H9 (cell line): ENCODE results near the gene OAS2. TPM values are rescaled to one million over a fixed set of nuclear protein-coding genes. Genes with fewer than 3 reads are reported as not detected.

Source experiments
- DNase-seq: peaks from one replicate; pipeline ENCODE4 v3.0.0-alpha.2; 2017
- H2AFZ ChIP-seq: one replicate; pipeline ENCODE4 v1.6.1; 2013; ENCODE audit warnings: mild to moderate bottlenecking, low read length, control low read depth, moderate library complexity
- H2AK5ac ChIP-seq: 2 replicates; pipeline ENCODE4 v1.6.1; 2013; ENCODE audit warnings: low read length, control low read depth, mixed read lengths; ENCODE audit not compliant: insufficient read length
- H2BK120ac ChIP-seq: one replicate; pipeline ENCODE4 v1.6.1; 2013; ENCODE audit warnings: low read depth, mild to moderate bottlenecking, low read length, control low read depth, inconsistent platforms; ENCODE audit not compliant: poor library complexity, severe bottlenecking
- H2BK12ac ChIP-seq: 2 replicates; pipeline ENCODE4 v1.6.1; 2013; ENCODE audit warnings: low read length, control low read depth, mixed read lengths, low read depth; ENCODE audit not compliant: insufficient read length
- H2BK15ac ChIP-seq: 2 replicates; pipeline ENCODE4 v1.6.1; 2013; ENCODE audit warnings: low read depth, low read length, control low read depth
- H2BK20ac ChIP-seq: one replicate; pipeline ENCODE4 v1.6.1; 2013; ENCODE audit warnings: low read depth, mild to moderate bottlenecking, low read length, control low read depth, inconsistent platforms; ENCODE audit not compliant: poor library complexity, severe bottlenecking
- H2BK5ac ChIP-seq: 2 replicates; pipeline ENCODE4 v1.6.1; 2013; ENCODE audit warnings: low read length, control low read depth, mixed read lengths; ENCODE audit not compliant: insufficient read length
- H3K14ac ChIP-seq: 2 replicates; pipeline ENCODE4 v1.6.1; 2013; ENCODE audit warnings: low read length, control low read depth; ENCODE audit not compliant: insufficient read depth
- H3K18ac ChIP-seq: 2 replicates; pipeline ENCODE4 v1.6.1; 2013; ENCODE audit warnings: low read depth, mild to moderate bottlenecking, mixed read lengths, low read length, control low read depth; ENCODE audit not compliant: insufficient read length
- H3K23ac ChIP-seq: 2 replicates; pipeline ENCODE4 v1.6.1; 2013; ENCODE audit warnings: low read length, control low read depth, mixed read lengths, low read depth; ENCODE audit not compliant: insufficient read length
- H3K23me2 ChIP-seq: 2 replicates; pipeline ENCODE4 v1.6.1; 2013; ENCODE audit warnings: low read depth, mild to moderate bottlenecking, mixed read lengths, low read length, control low read depth; ENCODE audit not compliant: insufficient read length, poor library complexity, severe bottlenecking
- H3K27ac ChIP-seq: 2 replicates; pipeline ENCODE4 v1.5.1; 2013; ENCODE audit warnings: low read length, control low read depth, mixed read lengths, low read depth; ENCODE audit not compliant: insufficient read length
- H3K27me3 ChIP-seq: 2 replicates; pipeline ENCODE4 v1.6.1; 2013; ENCODE audit warnings: low read length, control low read depth, inconsistent platforms; ENCODE audit not compliant: insufficient read depth
- H3K4ac ChIP-seq: 2 replicates; pipeline ENCODE4 v1.6.1; 2013; ENCODE audit warnings: low read depth, mild to moderate bottlenecking, control low read depth, inconsistent platforms, low read length, moderate library complexity
- H3K4me1 ChIP-seq: 2 replicates; pipeline ENCODE4 v1.6.1; 2013; ENCODE audit warnings: low read length, control low read depth, inconsistent platforms; ENCODE audit not compliant: insufficient read depth
- H3K4me2 ChIP-seq: 2 replicates; pipeline ENCODE4 v1.6.1; 2013; ENCODE audit warnings: low read length, control low read depth, mixed read lengths; ENCODE audit not compliant: insufficient read length, insufficient read depth
- H3K56ac ChIP-seq: 2 replicates; pipeline ENCODE4 v1.6.1; 2013; ENCODE audit warnings: low read depth, mild to moderate bottlenecking, mixed read lengths, low read length, control low read depth; ENCODE audit not compliant: insufficient read length
- H3K79me1 ChIP-seq: 2 replicates; pipeline ENCODE4 v1.6.1; 2013; ENCODE audit warnings: low read depth, mild to moderate bottlenecking, moderate library complexity, low read length, control low read depth, inconsistent platforms; ENCODE audit not compliant: insufficient read depth, poor library complexity, severe bottlenecking
- H3K79me2 ChIP-seq: 2 replicates; pipeline ENCODE4 v1.6.1; 2013; ENCODE audit warnings: low read length, control low read depth, inconsistent platforms; ENCODE audit not compliant: insufficient read depth
- H3K9ac ChIP-seq: 2 replicates; pipeline ENCODE4 v1.6.1; 2013; ENCODE audit warnings: low read length, control low read depth, mixed read lengths; ENCODE audit not compliant: insufficient read length; ENCODE audit errors: extremely low read depth
- H3K9me3 ChIP-seq: one replicate; pipeline ENCODE4 v1.6.1; 2013; ENCODE audit warnings: low read depth, low read length, inconsistent platforms; ENCODE audit not compliant: control insufficient read depth
- H3T11ph ChIP-seq: one replicate; pipeline ENCODE4 v1.6.1; 2013; ENCODE audit warnings: mild to moderate bottlenecking, low read length, control low read depth, inconsistent platforms
- H4K20me1 ChIP-seq: one replicate; pipeline ENCODE4 v1.6.1; 2013; ENCODE audit not compliant: control insufficient read depth, insufficient read length, insufficient read depth
- H4K5ac ChIP-seq: 2 replicates; pipeline ENCODE4 v1.6.1; 2013; ENCODE audit warnings: low read depth, mild to moderate bottlenecking, mixed read lengths, low read length, control low read depth; ENCODE audit not compliant: insufficient read length
- H4K8ac ChIP-seq: replicated peaks from 2 replicates; pipeline ENCODE4 v1.6.1; 2013; ENCODE audit warnings: low read length, control low read depth, mixed read lengths, low read depth; ENCODE audit not compliant: insufficient read length
- H4K91ac ChIP-seq: 2 replicates; pipeline ENCODE4 v1.6.1; 2013; ENCODE audit warnings: low read depth, mild to moderate bottlenecking, moderate library complexity, mixed read lengths, low read length, control low read depth; ENCODE audit not compliant: insufficient read length
- H3K27ac Mint-ChIP-seq, 3 experiments: 2 replicates in 2 of 3; 3 replicates in 1 of 3; pipeline ENCODE4 v1.8.0; 2020 to 2021; ENCODE audit warnings: mixed read lengths in 3 of 3, mild to moderate bottlenecking in 1 of 3, moderate library complexity in 1 of 3
- H3K27me3 Mint-ChIP-seq: 2 replicates; pipeline ENCODE4 v1.8.0; 2021; ENCODE audit warnings: low read depth, mild to moderate bottlenecking, moderate library complexity, mixed read lengths
- H3K36me3 Mint-ChIP-seq, 3 experiments: 2 replicates in 2 of 3; 3 replicates in 1 of 3; pipeline ENCODE4 v1.8.0; 2020 to 2021; ENCODE audit warnings: low read depth in 3 of 3, mixed read lengths in 3 of 3; ENCODE audit not compliant: insufficient read depth in 1 of 3
- H3K4me1 Mint-ChIP-seq, 2 experiments: 2 replicates each; pipeline ENCODE4 v1.8.0; 2020; ENCODE audit warnings: mixed read lengths in 2 of 2
- H3K4me3 Mint-ChIP-seq, 2 experiments: 2 replicates in 1 of 2; 3 replicates in 1 of 2; pipeline ENCODE4 v1.8.0; 2020 to 2021; ENCODE audit warnings: mild to moderate bottlenecking in 2 of 2, mixed read lengths in 2 of 2, moderate library complexity in 1 of 2
- H3K9me3 Mint-ChIP-seq, 2 experiments: 2 replicates in 1 of 2; 3 replicates in 1 of 2; pipeline ENCODE4 v1.8.0; 2020; ENCODE audit warnings: mild to moderate bottlenecking in 2 of 2, mixed read lengths in 2 of 2, moderate library complexity in 1 of 2
- WGBS: extraction: QIAGEN DNeasy Blood & Tissue Kit; methylation state at CpG from one replicate; pipeline ENCODE4 v1.1.7; 2013; ENCODE audit warnings: missing lambda C conversion rate, low lambda C conversion rate, mixed read lengths; ENCODE audit not compliant: insufficient read length; ENCODE audit errors: extremely low coverage; 5-methylcytosine and 5-hydroxymethylcytosine counted together
- total RNA-seq: library from RNA; stranded (reverse); gene quantifications from 2 replicates; pipeline ENCODE4 v1.2.1, GENCODE V29; 2021
- TF ChIP-seq, protein P1 (sequence below): fragments of 200-600 bp; sonication (generic); conservative IDR thresholded peaks from 3 replicates; pipeline ENCODE4 v1.8.0; 2021; ENCODE audit warnings: antibody characterized with exemption, mild to moderate bottlenecking

Gene OAS2
- total RNA-seq, 1 experiment from 2014 or later: not detected

DNA sequence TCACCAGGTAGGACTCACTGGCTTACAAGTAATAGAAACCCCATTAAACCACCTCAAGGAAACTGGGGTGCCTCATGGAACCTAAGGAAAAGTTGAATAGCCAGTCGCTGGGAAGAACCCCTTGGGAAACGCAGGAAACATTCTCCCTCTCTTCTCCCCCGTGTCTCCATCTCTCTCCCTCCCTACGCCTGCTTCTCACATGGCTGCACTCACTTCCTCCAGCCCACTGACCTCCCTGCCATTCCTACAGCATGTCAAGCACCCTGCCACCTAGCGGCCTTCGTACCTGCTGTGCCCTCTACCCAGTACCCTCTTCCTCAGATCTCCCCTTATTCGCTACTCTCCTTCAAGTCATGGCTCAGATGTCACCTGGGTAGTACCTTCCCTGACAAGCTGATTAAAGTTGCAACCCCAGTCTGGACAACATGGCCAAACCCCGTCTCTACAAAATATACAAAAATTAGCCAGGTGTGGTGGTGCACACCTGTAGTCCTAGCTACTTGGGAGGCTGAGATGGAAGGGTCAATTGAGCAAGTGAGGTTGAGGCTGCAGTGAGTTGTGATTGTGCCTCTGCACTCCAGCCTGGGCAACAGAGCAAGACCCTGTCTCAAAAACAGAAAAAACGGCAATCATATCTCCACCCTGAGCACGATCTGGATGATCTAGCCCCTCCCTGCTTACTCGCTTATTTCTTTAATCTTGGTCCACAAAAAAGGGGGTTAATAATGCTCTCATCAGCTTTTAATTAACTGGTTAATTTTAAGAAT is 71.8 kb downstream of the OAS2 start:
- H3K23me2 ChIP-seq: no peaks in the 10 kb centered on the region
- H3K27ac Mint-ChIP-seq: peak overlapping the region in 1 of 3 experiments; percentile 16; a peak in 1 of 7 replicates
- H4K20me1 ChIP-seq: no peaks in the 10 kb centered on the region
- DNase-seq: peak; percentile 86
- H3K4me3 Mint-ChIP-seq: no peak overlapping the region
- H3K9me3 Mint-ChIP-seq: no peaks in the 10 kb centered on the region
- H4K91ac ChIP-seq: no peak overlapping the region
- no peaks in the 10 kb centered on the region for H3K9me3 ChIP-seq
- no peak overlapping the region for H3K56ac ChIP-seq
- no peak overlapping the region for H3K4me2 ChIP-seq
- peaks cover 3 to 4% of the 10 kb centered on the region in 2 experiments; a peak in 2 of 4 replicates for H3K4me1 Mint-ChIP-seq
- no peak overlapping the region for H3K23ac ChIP-seq
- peaks cover 8% of the 10 kb centered on the region for H3K27me3 ChIP-seq
- no peak overlapping the region for H4K5ac ChIP-seq
- no CpG with 5 or more reads among the region's 11 CpGs for WGBS
- no peak overlapping the region for H3T11ph ChIP-seq
- H3K79me2 ChIP-seq: no peaks in the 10 kb centered on the region
- H2AFZ ChIP-seq: no peak overlapping the region
- no peak overlapping the region for H2BK5ac ChIP-seq
- no peaks in the 10 kb centered on the region for H3K36me3 Mint-ChIP-seq
- H2BK20ac ChIP-seq: no peak overlapping the region
- H3K18ac ChIP-seq: no peak overlapping the region
- H3K27ac ChIP-seq: no peak overlapping the region
- TF ChIP-seq, protein P1, sequence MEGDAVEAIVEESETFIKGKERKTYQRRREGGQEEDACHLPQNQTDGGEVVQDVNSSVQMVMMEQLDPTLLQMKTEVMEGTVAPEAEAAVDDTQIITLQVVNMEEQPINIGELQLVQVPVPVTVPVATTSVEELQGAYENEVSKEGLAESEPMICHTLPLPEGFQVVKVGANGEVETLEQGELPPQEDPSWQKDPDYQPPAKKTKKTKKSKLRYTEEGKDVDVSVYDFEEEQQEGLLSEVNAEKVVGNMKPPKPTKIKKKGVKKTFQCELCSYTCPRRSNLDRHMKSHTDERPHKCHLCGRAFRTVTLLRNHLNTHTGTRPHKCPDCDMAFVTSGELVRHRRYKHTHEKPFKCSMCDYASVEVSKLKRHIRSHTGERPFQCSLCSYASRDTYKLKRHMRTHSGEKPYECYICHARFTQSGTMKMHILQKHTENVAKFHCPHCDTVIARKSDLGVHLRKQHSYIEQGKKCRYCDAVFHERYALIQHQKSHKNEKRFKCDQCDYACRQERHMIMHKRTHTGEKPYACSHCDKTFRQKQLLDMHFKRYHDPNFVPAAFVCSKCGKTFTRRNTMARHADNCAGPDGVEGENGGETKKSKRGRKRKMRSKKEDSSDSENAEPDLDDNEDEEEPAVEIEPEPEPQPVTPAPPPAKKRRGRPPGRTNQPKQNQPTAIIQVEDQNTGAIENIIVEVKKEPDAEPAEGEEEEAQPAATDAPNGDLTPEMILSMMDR: peak; percentile 69
- H3K14ac ChIP-seq: no peak overlapping the region
- H4K8ac ChIP-seq: no peak overlapping the region
- H3K79me1 ChIP-seq: no peaks in the 10 kb centered on the region
- H2BK120ac ChIP-seq: no peak overlapping the region
- no peak overlapping the region for H2AK5ac ChIP-seq
- no peak overlapping the region for H3K9ac ChIP-seq
- H2BK15ac ChIP-seq: no peak overlapping the region
- peaks cover 61% of the 10 kb centered on the region for H3K27me3 Mint-ChIP-seq
- H3K4me1 ChIP-seq: no peaks in the 10 kb centered on the region
- H2BK12ac ChIP-seq: no peak overlapping the region
- no peak overlapping the region for H3K4ac ChIP-seq
